PC-9 (cell line): ENCODE results near the gene C1orf232. TPM values are rescaled to one million over a fixed set of nuclear protein-coding genes. Genes with fewer than 3 reads are reported as not detected.

ENCODE experiments used
- BruUV-seq: library from RNA; stranded (reverse); fragments of 400-500 nt; replicated peaks from 2 replicates; lab custom pipeline; 2021; lab: Mats Ljungman, UMichigan
- CTCF ChIA-PET: fragments of 300-600 bp; sonication (Branson Sonifier 250); formaldehyde crosslinking; loops from one replicate; lab custom pipeline; 2022; ENCODE audit warnings: antibody characterized with exemption; lab: Charles Lee
- POLR2A ChIA-PET: fragments of 300-600 bp; sonication (Branson Sonifier 250); formaldehyde crosslinking; loops from one replicate; lab custom pipeline; 2022; ENCODE audit warnings: antibody characterized with exemption; ENCODE audit not compliant: unreplicated experiment; lab: Charles Lee
- DNase-seq, 2 experiments: peaks; one replicate each; pipeline versions ENCODE4 v3.0.0 to v3.0.0-alpha.2; 2015 to 2022; ENCODE audit warnings: mixed read lengths in 1 of 2
- H2AFZ ChIP-seq: fragments of 200-600 bp; sonication (generic); 2 replicates; pipeline ENCODE4 v1.8.1; 2017; ENCODE audit warnings: antibody characterized with exemption
- H3F3A ChIP-seq: fragments of 200-600 bp; sonication (generic); 2 replicates; pipeline ENCODE4 v1.8.1; 2017; ENCODE audit warnings: antibody characterized with exemption, mild to moderate bottlenecking, low read depth; ENCODE audit not compliant: insufficient read depth
- H3K27ac ChIP-seq: fragments of 200-600 bp; sonication (generic); 2 replicates; pipeline ENCODE4 v1.6.1; 2016; ENCODE audit warnings: mixed run types
- H3K27me3 ChIP-seq: fragments of 200-600 bp; sonication (generic); 2 replicates; pipeline ENCODE4 v1.6.1; 2016; ENCODE audit warnings: low read depth, mixed run types; ENCODE audit not compliant: insufficient read depth
- H3K36me3 ChIP-seq: fragments of 200-600 bp; sonication (generic); 2 replicates; pipeline ENCODE4 v1.6.1; 2016; ENCODE audit warnings: low read depth, mixed run types
- H3K4me1 ChIP-seq: fragments of 200-600 bp; sonication (generic); replicated peaks from 2 replicates; pipeline ENCODE4 v1.6.1; 2016; ENCODE audit warnings: mixed run types; ENCODE audit not compliant: insufficient read depth
- H3K4me2 ChIP-seq: fragments of 200-600 bp; sonication (generic); 2 replicates; pipeline ENCODE4 v1.6.1; 2017; ENCODE audit warnings: mixed run types
- H3K4me3 ChIP-seq: fragments of 200-600 bp; sonication (generic); 2 replicates; pipeline ENCODE4 v1.6.1; 2016; ENCODE audit warnings: mixed run types
- H3K79me2 ChIP-seq: fragments of 200-600 bp; sonication (generic); 2 replicates; pipeline ENCODE4 v1.6.1; 2017; ENCODE audit warnings: low read depth, mixed run types
- H3K9me2 ChIP-seq: fragments of 200-600 bp; sonication (generic); 2 replicates; pipeline ENCODE4 v1.8.1; 2017; ENCODE audit warnings: mild to moderate bottlenecking; ENCODE audit not compliant: insufficient read depth
- H3K9me3 ChIP-seq: fragments of 200-600 bp; sonication (generic); 2 replicates; pipeline ENCODE4 v1.8.1; 2016; ENCODE audit warnings: low read depth; ENCODE audit not compliant: insufficient read depth
- H4K20me1 ChIP-seq: fragments of 200-600 bp; sonication (generic); 2 replicates; pipeline ENCODE4 v1.8.1; 2017; ENCODE audit not compliant: insufficient read depth
- EZH2 ChIP-seq: fragments of 200-600 bp; sonication (generic); IDR thresholded peaks from 2 replicates; pipeline ENCODE4 v1.8.0; 2017; ENCODE audit warnings: antibody characterized with exemption, low read depth
- intact Hi-C: fragments of 100-400 bp; cut with micrococcal nuclease; formaldehyde crosslinking; loops from one replicate; pipeline ENCODE4 v1.10.0; 2022; ENCODE audit not compliant: unreplicated experiment
- total RNA-seq: library from RNA; stranded (reverse); gene quantifications from 2 replicates; pipeline ENCODE4 v1.2.3, GENCODE V29; 2021
- TF ChIP-seq, protein P1 (sequence below): fragments of 200-600 bp; sonication (generic); conservative IDR thresholded peaks from 2 replicates; pipeline ENCODE4 v1.6.1; 2017; ENCODE audit warnings: mixed run types, antibody characterized with exemption, mild to moderate bottlenecking, moderate library complexity

Gene C1orf232
- total RNA-seq, 1 experiment from 2014 or later: not detected

DNA sequence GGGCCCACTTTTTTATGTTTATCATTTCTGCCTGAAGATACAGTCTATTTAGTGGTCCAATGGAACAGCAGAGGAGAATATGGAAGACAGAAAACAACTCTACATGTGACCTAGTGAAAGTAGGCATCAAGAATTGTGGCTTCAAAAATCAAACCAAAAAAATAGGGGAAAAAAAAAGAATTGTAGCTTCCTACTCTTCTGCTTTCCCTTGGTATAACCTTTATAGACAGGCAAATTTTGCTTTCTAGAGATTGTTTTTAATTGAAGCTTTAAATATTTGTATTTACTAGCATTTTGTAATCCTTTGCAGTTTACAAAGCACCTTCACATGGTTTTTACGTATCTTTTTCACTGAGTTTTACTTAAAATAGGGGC is 42.8 kb downstream of the C1orf232 start:
- H4K20me1 ChIP-seq: no peaks in the 10 kb centered on the region
- TF ChIP-seq, protein P1, sequence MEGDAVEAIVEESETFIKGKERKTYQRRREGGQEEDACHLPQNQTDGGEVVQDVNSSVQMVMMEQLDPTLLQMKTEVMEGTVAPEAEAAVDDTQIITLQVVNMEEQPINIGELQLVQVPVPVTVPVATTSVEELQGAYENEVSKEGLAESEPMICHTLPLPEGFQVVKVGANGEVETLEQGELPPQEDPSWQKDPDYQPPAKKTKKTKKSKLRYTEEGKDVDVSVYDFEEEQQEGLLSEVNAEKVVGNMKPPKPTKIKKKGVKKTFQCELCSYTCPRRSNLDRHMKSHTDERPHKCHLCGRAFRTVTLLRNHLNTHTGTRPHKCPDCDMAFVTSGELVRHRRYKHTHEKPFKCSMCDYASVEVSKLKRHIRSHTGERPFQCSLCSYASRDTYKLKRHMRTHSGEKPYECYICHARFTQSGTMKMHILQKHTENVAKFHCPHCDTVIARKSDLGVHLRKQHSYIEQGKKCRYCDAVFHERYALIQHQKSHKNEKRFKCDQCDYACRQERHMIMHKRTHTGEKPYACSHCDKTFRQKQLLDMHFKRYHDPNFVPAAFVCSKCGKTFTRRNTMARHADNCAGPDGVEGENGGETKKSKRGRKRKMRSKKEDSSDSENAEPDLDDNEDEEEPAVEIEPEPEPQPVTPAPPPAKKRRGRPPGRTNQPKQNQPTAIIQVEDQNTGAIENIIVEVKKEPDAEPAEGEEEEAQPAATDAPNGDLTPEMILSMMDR: no peak
- no peak for TF ChIP-seq EZH2
- no peaks in the 10 kb centered on the region for H3K9me3 ChIP-seq
- peaks cover 25% of the 10 kb centered on the region for H3K79me2 ChIP-seq
- CTCF ChIA-PET: interaction anchor here (0.6 to 1.6 kb wide), 3 partner anchors 12 to 230 kb away, joined by 3 to 5 read pairs (median 4); no protein-coding TSS in a partner anchor
- peaks cover 68% of the 10 kb centered on the region for H3K4me1 ChIP-seq
- no peaks in the 10 kb centered on the region for H3K9me2 ChIP-seq
- peak overlapping the region; percentile 95 for H3K27ac ChIP-seq
- POLR2A ChIA-PET: interaction anchor here (0.6 to 0.7 kb wide), 4 partner anchors 177 to 892 kb away, joined by 3 to 9 read pairs (median 4); no protein-coding TSS in a partner anchor
- no peak overlapping the region for H2AFZ ChIP-seq
- intact Hi-C loops: loop anchor here (1.0 kb wide), 1 partner anchor 15 kb away; the partner anchor contains the start of gene PDIK1L
- peak overlapping the region; percentile 74 for H3K4me2 ChIP-seq
- H3K36me3 ChIP-seq: peaks cover 16% of the 10 kb centered on the region
- BruUV-seq: TSS peak; percentile 95
- H3K4me3 ChIP-seq: peak overlapping the region; percentile 32; the same call in 1 of the 2 replicates
- no peaks in the 10 kb centered on the region for H3K27me3 ChIP-seq
- DNase-seq: no peak
- H3F3A ChIP-seq: peaks cover 53% of the 10 kb centered on the region

DNA sequence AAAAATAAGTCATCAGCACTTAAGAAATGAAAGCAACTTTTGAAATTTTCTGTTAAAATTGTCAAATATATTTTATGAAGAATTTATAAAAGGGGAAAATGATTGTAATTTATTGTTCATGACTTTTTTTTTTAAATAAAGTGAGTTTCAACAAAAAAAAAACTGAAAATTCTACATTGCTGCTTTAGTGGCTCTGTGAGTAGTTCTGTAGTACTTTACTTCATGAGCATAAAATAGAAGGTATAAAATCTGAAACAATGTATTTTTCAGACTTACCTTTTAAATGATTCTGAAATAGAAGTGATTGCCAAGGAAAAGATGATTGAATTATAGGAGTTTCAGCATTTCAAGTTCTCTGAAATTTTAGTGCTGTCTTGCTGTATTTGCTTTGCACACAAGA is 43.4 kb downstream of the C1orf232 start:
- H3K9me3 ChIP-seq: no peaks in the 10 kb centered on the region
- H3K27me3 ChIP-seq: no peaks in the 10 kb centered on the region
- TF ChIP-seq, protein P1: no peak
- TF ChIP-seq EZH2: no peak
- H3K9me2 ChIP-seq: no peaks in the 10 kb centered on the region
- POLR2A ChIA-PET: interaction anchor here (0.7 kb wide), 1 partner anchor 177 kb away, joined by 5 read pairs; no protein-coding TSS in a partner anchor
- H4K20me1 ChIP-seq: no peaks in the 10 kb centered on the region
- peaks cover 16% of the 10 kb centered on the region for H3K36me3 ChIP-seq
- H3F3A ChIP-seq: peaks cover 53% of the 10 kb centered on the region
- H3K79me2 ChIP-seq: peaks cover 25% of the 10 kb centered on the region
- no TSS peak for BruUV-seq
- H3K4me1 ChIP-seq: peaks cover 68% of the 10 kb centered on the region
- H2AFZ ChIP-seq: no peak overlapping the region
- peak overlapping the region; percentile 74 for H3K4me2 ChIP-seq
- H3K4me3 ChIP-seq: peak overlapping the region; percentile 32; the same call in 1 of the 2 replicates
- peak overlapping the region; percentile 95 for H3K27ac ChIP-seq
- intact Hi-C loops: no loop called here
- no peak for DNase-seq
- CTCF ChIA-PET: interaction anchor here (1.6 kb wide), 1 partner anchor 11 kb away, joined by 4 read pairs; no protein-coding TSS in a partner anchor

DNA sequence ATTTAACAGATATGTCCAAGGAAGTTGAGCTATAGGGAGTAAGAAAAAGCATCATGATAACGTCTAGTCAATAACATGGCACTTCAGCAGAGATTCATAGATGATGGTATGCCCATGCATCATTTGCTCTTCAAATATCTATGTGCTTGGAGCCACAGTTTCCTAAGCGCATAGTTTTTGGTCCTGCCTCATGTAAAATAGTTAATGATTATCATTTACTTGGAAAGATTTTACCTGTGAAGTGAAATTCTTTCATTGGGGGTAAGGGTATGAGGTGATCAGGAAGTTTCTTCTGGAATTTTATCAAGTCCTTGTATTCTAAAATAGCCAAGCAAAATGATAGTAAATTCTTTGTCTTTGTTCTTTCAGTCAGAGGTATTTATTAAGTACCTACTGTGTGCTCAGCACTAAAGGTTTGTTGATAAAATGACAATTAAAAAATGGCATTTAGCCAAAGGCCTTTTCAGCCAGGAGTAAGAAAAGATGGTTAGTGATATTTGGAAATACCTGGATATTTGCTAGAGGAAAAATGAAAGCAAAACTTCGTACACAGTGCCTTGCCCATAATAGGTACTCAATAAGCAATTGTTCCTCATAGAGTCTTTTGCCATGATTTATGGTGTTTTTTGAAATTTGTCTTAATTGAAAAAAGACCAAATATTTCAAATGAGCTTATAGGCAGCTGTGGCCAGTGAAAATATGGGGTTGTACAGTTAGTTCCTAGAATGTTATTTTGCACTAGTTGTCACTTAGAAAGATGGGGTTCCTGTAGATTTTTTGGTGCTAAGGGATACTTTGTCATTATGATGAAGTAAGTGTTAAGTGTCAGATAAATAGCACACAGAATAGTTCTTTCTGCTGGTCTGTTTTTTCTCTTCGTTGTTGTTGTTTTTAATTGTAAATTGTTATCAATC is 44.1 kb downstream of the C1orf232 start:
- Histone ChIP-seq H3K9me2 (no peaks in the 10 kb centered on the region), H3K9me3 (no peaks in the 10 kb centered on the region), H3K27me3 (no peaks in the 10 kb centered on the region), H3K4me3 (no peak overlapping the region), H3F3A (peaks cover 53% of the 10 kb centered on the region), H3K36me3 (peaks cover 16% of the 10 kb centered on the region), H2AFZ (no peak overlapping the region), H3K27ac (peak overlapping the region; percentile 95), H3K4me2 (peak overlapping the region; percentile 74), H4K20me1 (no peaks in the 10 kb centered on the region), H3K4me1 (peaks cover 68% of the 10 kb centered on the region), H3K79me2 (peaks cover 25% of the 10 kb centered on the region)
- DNase-seq: no peak
- POLR2A ChIA-PET: no interaction called here
- no TSS peak for BruUV-seq
- TF ChIP-seq EZH2: no peak
- TF ChIP-seq, protein P1: no peak
- CTCF ChIA-PET: interaction anchor here (0.6 kb wide), 1 partner anchor 772 kb away, joined by 4 read pairs; no protein-coding TSS in a partner anchor
- intact Hi-C loops: no loop called here
